SIG-M5 treated with dmso at 0.1 percent for 504 hours (cell line): Measurements from ENCODE around the gene GATA6.

Experiments used
- DNase-seq: peaks from one replicate; lab custom pipeline; 2025; ENCODE audit not compliant: unreplicated experiment; lab: John Stamatoyannopoulos, UW

Gene GATA6

GRCh38 chr18:22169011-22169888 lies at the start of gene GATA6:
TSS of gene GATA6 (plus strand) at chr18:22169589. CDS start at chr18:22171145, 1,556 bp downstream.
- peak; percentile 55 for DNase-seq

DNA sequence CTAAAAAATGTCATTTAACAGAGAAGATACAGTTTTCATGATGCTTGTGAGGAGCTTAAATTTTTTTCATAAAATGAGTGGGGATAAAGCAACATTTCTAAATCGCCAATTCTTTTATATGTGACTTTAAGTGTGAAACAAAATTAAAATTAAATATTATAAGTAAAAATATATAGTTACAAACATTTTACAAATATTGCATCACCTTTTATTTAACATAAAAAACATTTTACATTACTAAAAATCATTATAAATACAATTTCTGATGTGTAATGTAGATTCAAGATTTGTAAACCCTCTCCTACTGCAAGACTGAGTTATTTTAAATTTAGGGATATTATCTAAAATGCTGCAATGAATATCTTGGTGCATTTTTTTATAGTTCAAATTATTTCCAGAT lies 44.4 kb upstream of the GATA6 start:
- no peak for DNase-seq

- DNase-seq, result no peak
Observed at GRCh38 chr18:22128954-22129353, 40.4 kb upstream of the GATA6 start.

DNA sequence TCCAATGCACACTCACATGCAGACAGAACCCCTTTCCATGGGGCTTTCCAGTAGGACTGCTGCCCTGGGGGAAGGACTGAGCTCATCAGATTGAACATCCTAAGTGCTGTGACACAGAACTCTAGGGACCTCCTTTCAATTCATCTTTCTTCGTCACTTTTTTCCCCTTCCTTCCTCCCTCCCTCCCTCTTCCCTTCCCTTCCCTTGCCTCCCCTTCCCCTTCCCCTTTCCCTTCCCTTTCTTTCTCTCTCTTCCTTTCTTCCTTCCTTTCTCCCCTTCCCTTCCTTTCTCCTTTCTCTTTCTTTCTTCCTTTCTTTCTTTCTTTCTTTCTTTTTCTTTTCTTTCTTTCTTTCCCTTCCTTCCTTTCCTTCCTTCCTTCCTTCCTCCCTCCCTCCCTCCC lies 39.6 kb upstream of the GATA6 start:
- DNase-seq, result no peak

DNA sequence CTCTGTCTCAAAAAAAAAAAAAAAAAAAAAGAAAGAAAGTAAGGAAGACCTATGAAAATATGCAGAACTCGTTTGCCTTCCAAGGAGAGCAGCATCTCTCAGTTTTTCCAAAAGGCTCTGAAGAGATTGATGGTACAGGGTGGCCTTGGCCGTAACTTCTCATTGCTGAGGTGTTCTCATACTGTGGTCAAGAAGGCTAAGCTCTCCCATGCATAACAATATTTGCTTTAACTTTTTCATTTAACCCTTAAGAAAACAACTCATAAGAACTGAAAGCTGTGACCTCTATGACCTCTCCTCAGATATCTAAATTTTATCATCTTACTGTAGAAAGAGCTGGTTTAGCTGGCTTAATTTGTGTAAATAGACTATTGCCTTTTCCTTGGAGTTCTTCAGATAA lies 37.1 kb upstream of the GATA6 start:
- DNase-seq, result no peak

GRCh38 chr18:22132763-22133162 lies 36.6 kb upstream of the GATA6 start:
- no peak for DNase-seq

DNA sequence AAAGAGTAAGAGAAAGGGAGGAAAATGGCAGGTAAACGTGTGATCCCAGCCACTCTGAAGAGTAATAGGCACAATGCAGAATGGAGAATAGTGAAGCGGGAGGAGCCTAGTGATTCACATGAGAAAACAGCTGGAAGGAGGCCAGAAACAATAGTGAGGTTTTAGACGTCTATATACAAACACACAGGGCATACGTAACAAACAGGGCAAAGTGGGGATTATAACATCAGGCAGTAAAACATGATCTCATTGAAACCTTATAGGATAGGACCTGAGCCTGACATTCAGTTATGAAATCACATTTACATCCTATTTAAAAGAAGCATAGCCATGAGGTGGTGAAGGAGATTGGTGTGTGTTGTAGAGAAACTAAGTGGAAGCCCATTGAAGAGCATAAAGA lies 33.0 kb upstream of the GATA6 start:
- no peak for DNase-seq

- DNase-seq, result no peak
Observed at GRCh38 chr18:22141211-22141610, 28.2 kb upstream of the GATA6 start.

DNA sequence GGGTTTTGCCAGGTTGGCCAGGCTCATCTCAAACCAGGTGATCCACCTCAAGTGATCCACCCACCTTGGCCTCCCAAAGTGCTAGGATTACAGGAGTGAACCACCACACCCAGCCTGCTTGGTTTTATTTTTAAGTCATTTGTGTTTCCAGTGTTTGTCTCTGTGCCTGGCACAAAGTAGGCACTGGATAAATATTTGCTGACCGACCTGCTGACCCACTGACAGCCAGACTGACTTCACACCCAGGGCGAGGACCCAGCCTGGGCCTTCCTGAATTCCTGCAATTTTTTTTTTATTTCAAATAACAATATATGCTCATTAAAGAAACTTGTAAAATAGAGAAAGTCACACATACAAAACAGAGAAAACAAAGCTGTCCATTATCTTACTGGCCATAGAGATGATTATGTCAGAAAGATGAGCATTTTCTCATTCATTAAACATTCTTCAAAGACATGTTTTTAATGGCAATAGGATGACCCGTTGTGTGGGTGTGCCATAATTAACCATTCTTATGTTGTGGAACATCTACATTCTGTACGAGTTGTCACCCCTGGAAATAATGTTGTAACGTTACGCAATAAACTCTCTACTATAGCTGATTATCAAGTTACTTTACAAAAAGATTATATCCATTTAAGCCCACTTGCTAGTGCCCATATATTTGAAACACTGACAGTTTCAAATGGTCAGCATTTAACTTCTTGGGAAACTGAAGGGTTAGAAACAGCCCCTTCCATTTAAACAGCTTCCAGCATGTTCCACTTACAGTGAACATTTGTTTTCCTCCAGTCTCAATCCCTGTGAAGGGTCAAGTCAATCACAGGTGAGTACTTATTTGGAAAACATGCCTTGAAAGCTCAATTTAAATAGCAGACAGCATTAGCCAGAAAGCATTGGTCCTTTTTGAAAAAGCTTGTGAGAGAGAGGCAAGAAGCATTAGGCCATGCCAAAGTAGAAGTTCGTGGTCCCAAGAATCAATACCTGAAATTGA lies 25.7 kb upstream of the GATA6 start:
- no peak for DNase-seq

DNA sequence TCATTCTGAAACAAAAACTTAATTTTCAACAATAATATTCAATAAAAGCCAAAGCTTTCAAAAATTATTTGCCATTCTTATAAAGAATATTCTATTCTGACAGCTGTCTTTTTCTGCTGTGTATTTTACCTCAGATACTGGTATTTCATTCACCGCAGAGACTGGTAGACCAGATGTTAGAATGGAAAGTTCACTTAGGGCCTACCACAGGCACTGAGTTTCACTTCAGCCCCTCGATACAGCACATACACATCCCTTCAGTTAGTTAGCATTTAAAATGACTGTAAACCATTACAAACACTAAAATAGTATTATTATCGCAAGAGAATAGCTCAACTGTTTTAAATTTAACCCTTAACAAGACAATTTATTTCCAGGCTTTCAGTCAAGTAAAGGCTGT lies 24.2 kb upstream of the GATA6 start:
- no peak for DNase-seq

- DNase-seq, result no peak
Observed at GRCh38 chr18:22149710-22150109, 19.7 kb upstream of the GATA6 start.

DNA sequence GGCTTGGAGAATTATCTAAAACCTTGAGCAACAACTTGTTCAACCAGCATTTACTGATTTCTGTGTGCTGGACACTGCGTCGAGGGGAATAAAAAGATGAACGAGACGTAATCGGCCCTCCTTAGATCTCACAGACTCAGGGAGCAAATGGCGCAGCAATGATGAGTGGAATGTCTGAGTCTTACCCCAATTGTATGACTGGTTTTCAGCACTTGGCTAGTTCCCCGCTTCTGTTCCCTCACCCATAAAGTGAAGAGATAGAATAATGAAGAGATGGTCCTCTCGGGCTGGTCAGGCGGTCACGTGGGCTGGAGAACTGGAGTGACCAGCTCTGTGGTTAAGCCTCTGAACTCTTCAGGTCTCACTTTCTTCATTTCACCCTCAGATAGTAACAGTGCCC lies 17.3 kb upstream of the GATA6 start:
- DNase-seq, result no peak

DNA sequence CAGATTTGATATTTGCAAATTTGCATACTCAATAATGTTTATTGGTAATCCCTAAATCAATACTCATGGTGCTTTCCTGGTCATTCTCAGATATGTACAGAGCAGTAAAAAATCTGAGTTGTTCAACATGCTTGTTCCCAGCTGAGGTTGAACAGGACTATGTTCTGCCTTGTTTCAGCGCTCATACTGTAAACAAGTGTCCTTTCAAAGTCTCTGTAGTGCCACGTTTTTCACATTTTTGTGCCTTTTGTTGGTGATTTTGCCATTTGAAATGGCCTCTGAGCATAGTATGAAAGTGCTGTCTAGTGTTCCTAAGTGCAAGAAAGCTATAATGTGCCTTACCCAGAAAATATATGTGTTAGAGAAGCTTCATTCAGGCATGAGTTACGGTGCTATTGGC lies 16.0 kb upstream of the GATA6 start:
- DNase-seq, result no peak

GRCh38 chr18:22155584-22155983 lies 13.8 kb upstream of the GATA6 start:
- DNase-seq, result no peak

DNA sequence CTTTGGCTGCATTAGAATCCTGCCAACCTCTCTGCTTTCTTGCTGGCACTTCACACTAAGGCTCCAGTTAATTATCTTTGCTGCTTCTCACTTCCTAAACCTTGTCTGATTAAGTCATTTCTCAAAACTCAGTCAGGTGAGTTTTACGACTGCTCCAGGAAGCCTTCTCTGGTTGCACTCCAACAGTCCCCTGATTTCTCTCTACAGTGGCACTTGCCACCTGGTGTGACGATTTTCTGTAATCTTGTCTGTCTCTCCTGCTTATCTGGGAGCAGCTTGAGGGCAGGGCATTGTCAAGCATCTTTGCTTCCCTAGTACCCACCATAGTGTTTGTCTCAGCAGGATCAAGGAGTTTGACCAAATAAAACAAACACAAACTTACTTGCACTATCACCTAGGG lies 10.4 kb upstream of the GATA6 start:
- no peak for DNase-seq

DNA sequence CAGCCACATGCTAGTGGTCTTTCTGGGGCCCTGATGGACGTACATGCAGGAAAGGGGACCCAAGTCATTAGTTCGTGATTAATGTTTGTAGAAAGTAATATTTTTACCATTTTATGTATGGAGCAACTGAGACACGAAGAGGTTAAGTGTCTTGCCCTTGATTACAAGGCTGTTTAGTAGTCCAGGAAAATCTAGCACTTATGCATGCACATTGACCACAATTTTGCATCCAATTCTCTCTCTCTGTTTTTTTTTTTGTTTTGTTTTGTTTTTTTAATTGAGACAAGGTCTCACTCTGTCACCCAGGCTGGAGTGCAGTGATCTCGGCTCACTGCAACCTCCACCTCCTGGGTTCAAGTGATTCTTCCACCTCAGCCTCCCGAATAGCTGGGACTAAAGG lies 8.3 kb upstream of the GATA6 start:
- no peak for DNase-seq

- no peak for DNase-seq
Observed at GRCh38 chr18:22163416-22164161, 5.8 kb upstream of the GATA6 start.

DNA sequence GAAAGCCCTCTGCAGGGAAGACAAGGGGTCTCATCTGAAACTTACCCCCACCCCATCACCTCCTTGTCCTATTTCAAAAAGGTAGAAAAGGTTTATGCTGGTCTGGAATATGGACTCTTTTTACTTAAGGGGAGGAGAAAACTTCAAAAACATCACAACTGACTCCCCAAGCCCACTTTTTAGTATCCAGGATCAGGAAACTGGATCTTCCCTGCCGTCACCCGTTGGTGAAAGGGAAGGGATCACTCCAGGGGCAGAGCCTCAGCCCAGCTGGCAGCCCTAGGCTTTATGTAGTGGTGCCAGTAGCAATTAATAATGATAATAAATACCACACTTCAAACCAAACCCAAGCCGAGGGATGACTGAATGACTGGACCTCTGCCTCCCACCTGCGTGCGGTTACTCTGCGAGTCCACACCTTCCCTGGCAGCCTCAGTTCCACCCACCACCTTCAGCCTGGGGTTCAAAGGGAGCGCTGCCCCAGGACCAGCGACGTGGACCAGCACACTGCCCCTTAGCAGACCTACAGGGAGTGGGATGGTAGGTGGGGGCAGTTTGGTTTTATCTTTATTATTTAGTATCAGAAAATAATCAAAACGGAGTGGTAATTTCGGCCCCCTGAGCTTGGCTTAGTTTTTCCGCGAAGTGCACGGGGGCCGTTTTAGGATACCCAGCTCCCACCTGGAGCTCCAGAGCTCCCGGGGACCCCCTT lies 4.9 kb upstream of the GATA6 start:
- DNase-seq, result no peak

DNA sequence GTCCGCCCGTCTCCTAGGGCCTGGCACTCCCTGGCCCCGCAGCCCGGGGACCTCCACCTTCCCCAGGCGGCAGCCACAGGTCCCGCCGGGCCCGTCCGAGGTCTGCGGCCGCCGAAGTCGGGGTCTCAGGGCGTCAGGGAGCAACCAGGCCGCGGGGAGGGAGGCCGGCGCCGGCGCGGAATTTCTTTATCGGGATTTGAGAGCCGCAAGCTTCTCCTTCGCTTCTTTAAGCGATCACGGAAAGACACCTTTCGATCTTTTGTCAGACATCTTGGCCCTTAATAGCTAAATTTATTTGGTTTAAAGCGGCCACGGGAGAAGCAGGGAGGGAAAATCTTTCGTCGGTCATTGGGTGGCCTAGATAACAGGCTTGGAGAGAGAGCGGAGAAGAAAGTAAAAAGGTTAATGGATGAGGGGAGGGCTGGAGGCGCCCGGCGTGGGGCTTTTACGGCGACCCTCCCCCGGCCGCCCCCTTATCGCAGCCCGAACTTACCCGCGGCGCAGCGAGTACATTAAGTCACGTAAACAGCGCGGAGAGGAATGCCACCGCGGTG lies 4.3 kb upstream of the GATA6 start:
- DNase-seq, result no peak

- DNase-seq, result no peak
Observed at GRCh38 chr18:22165603-22166068, 3.8 kb upstream of the GATA6 start.
